Karpas-422 (cell line): ENCODE measurements around the gene KCTD14. TPM values are rescaled to one million over a fixed set of nuclear protein-coding genes. Genes with fewer than 3 reads are reported as not detected.
"Not testable (repeated sequence)": the region's sequence is repeated elsewhere in the genome, so short reads cannot be mapped to it uniquely, and the experiment has no call there.

Source experiments
- DNase-seq: peaks from one replicate; pipeline ENCODE4 v3.0.0-alpha.2; 2015
- H2AFZ ChIP-seq: fragments of 200-600 bp; sonication (generic); 2 replicates; pipeline ENCODE4 v1.6.1; 2014; ENCODE audit warnings: antibody characterized with exemption, low read length, mixed read lengths
- H3K27ac ChIP-seq: fragments of 200-600 bp; sonication (generic); 2 replicates; pipeline ENCODE4 v1.5.1; 2014; ENCODE audit warnings: mild to moderate bottlenecking, low read length, moderate library complexity
- H3K27me3 ChIP-seq: fragments of 200-600 bp; sonication (generic); 2 replicates; pipeline ENCODE4 v1.6.1; 2014; ENCODE audit warnings: low read length, mixed read lengths
- H3K36me3 ChIP-seq: fragments of 200-600 bp; sonication (generic); 2 replicates; pipeline ENCODE4 v1.6.1; 2014; ENCODE audit warnings: low read length, mixed read lengths; ENCODE audit not compliant: insufficient read depth
- H3K4me1 ChIP-seq: fragments of 200-600 bp; sonication (generic); 2 replicates; pipeline ENCODE4 v1.6.1; 2014; ENCODE audit warnings: mild to moderate bottlenecking, low read length, mixed read lengths
- H3K4me2 ChIP-seq: fragments of 200-600 bp; sonication (generic); 2 replicates; pipeline ENCODE4 v1.6.1; 2014; ENCODE audit warnings: low read length, low read depth, mild to moderate bottlenecking; ENCODE audit not compliant: poor library complexity, severe bottlenecking
- H3K4me3 ChIP-seq: fragments of 200-600 bp; sonication (generic); 2 replicates; pipeline ENCODE4 v1.5.1; 2014; ENCODE audit warnings: mild to moderate bottlenecking, antibody characterized with exemption, low read length, mixed read lengths
- H3K79me2 ChIP-seq: fragments of 200-600 bp; sonication (generic); 2 replicates; pipeline ENCODE4 v1.6.1; 2014; ENCODE audit warnings: mild to moderate bottlenecking, low read length, mixed read lengths
- H3K9ac ChIP-seq: fragments of 200-600 bp; sonication (generic); 2 replicates; pipeline ENCODE4 v1.6.0; 2014; ENCODE audit warnings: low read length
- H3K9me2 ChIP-seq: fragments of 200-600 bp; sonication (generic), shearing (Covaris generic); replicated peaks from 2 replicates; pipeline ENCODE4 v1.6.0; 2014; ENCODE audit warnings: mild to moderate bottlenecking, low read length, moderate library complexity; ENCODE audit not compliant: insufficient read depth
- H3K9me3 ChIP-seq: fragments of 300-700, 200-600 bp; sonication (generic); 2 replicates; pipeline ENCODE4 v1.6.1; 2014; ENCODE audit warnings: low read length, mixed read lengths
- H4K20me1 ChIP-seq: fragments of 200-600 bp; sonication (generic); 2 replicates; pipeline ENCODE4 v1.6.1; 2014; ENCODE audit warnings: mild to moderate bottlenecking, antibody characterized with exemption, low read length, low read depth; ENCODE audit not compliant: insufficient read depth
- total RNA-seq: library from RNA; depleted of rRNA; stranded (reverse); fragments of >200 nt; shearing (Covaris generic); gene quantifications from 2 replicates; pipeline ENCODE4 v1.2.3, GENCODE V29; 2014; ENCODE audit warnings: low replicate concordance

The KCTD14 gene
- total RNA-seq, 1 experiment from 2014 or later, result not detected

GRCh38 chr11:78036313-78036712, 13.2 kb upstream of the KCTD14 start:
- Histone ChIP-seq H3K9ac (no peak overlapping the region), H3K27ac (no peak overlapping the region), H2AFZ (no peak overlapping the region), H3K9me2 (no peaks in the 10 kb centered on the region), H4K20me1 (no peaks in the 10 kb centered on the region), H3K27me3 (no peaks in the 10 kb centered on the region), H3K4me1 (peaks cover 29% of the 10 kb centered on the region), H3K9me3 (no peaks in the 10 kb centered on the region), H3K36me3 (no peaks in the 10 kb centered on the region), H3K79me2 (no peaks in the 10 kb centered on the region), H3K4me3 (no peak overlapping the region), H3K4me2 (no peak overlapping the region)
- DNase-seq, result no peak

GRCh38 chr11:78034623-78035022, 11.5 kb upstream of the KCTD14 start:
- Histone ChIP-seq H3K9ac (no peak overlapping the region), H3K79me2 (no peaks in the 10 kb centered on the region), H3K4me3 (no peak overlapping the region), H3K9me2 (no peaks in the 10 kb centered on the region), H3K4me1 (peaks cover 24% of the 10 kb centered on the region), H3K27ac (no peak overlapping the region), H3K4me2 (no peak overlapping the region), H3K9me3 (no peaks in the 10 kb centered on the region), H4K20me1 (no peaks in the 10 kb centered on the region), H2AFZ (no peak overlapping the region), H3K27me3 (no peaks in the 10 kb centered on the region), H3K36me3 (no peaks in the 10 kb centered on the region)
- no peak for DNase-seq

GRCh38 chr11:78033040-78033439, 10.0 kb upstream of the KCTD14 start:
- H3K27me3 ChIP-seq, result no peaks in the 10 kb centered on the region
- peaks cover 24% of the 10 kb centered on the region for H3K4me1 ChIP-seq
- no peak for DNase-seq
- H3K9me3 ChIP-seq, result no peaks in the 10 kb centered on the region
- no peaks in the 10 kb centered on the region for H3K36me3 ChIP-seq
- no peaks in the 10 kb centered on the region for H4K20me1 ChIP-seq
- no peak overlapping the region for H3K9ac ChIP-seq
- no peaks in the 10 kb centered on the region for H3K9me2 ChIP-seq
- no peak overlapping the region for H2AFZ ChIP-seq
- H3K27ac ChIP-seq, result no peak overlapping the region
- no peak overlapping the region for H3K4me2 ChIP-seq
- H3K79me2 ChIP-seq, result no peaks in the 10 kb centered on the region
- no peak overlapping the region for H3K4me3 ChIP-seq

GRCh38 chr11:78032090-78032489, 9.0 kb upstream of the KCTD14 start:
- no peaks in the 10 kb centered on the region for H3K79me2 ChIP-seq
- no peak overlapping the region for H3K9ac ChIP-seq
- peak overlapping the region; percentile 42 for H3K4me2 ChIP-seq

GRCh38 chr11:78031629-78032028, 8.6 kb upstream of the KCTD14 start:
- H3K4me1 ChIP-seq, result peaks cover 24% of the 10 kb centered on the region
- H3K79me2 ChIP-seq, result no peaks in the 10 kb centered on the region
- no peaks in the 10 kb centered on the region for H4K20me1 ChIP-seq
- no peaks in the 10 kb centered on the region for H3K36me3 ChIP-seq
- H2AFZ ChIP-seq, result no peak overlapping the region
- no peak overlapping the region for H3K4me3 ChIP-seq
- no peaks in the 10 kb centered on the region for H3K9me2 ChIP-seq
- peak overlapping the region; percentile 42 for H3K4me2 ChIP-seq
- no peak overlapping the region for H3K27ac ChIP-seq
- no peak overlapping the region for H3K9ac ChIP-seq
- no peaks in the 10 kb centered on the region for H3K27me3 ChIP-seq
- H3K9me3 ChIP-seq, result no peaks in the 10 kb centered on the region
- peak; percentile 88 for DNase-seq

More at GRCh38 chr11:78032090-78032489, 9.0 kb upstream of the KCTD14 start:
- no peaks in the 10 kb centered on the region for H4K20me1 ChIP-seq
- H3K4me1 ChIP-seq, result peaks cover 24% of the 10 kb centered on the region
- no peak overlapping the region for H2AFZ ChIP-seq
- no peak overlapping the region for H3K27ac ChIP-seq
- no peak overlapping the region for H3K4me3 ChIP-seq
- no peaks in the 10 kb centered on the region for H3K9me3 ChIP-seq
- no peak for DNase-seq
- no peaks in the 10 kb centered on the region for H3K36me3 ChIP-seq
- H3K27me3 ChIP-seq, result no peaks in the 10 kb centered on the region
- no peaks in the 10 kb centered on the region for H3K9me2 ChIP-seq

- Histone ChIP-seq H3K27me3 (no peaks in the 10 kb centered on the region), H3K4me1 (peaks cover 22% of the 10 kb centered on the region), H3K4me3 (no peak overlapping the region), H3K9me3 (no peaks in the 10 kb centered on the region), H4K20me1 (no peaks in the 10 kb centered on the region), H3K9ac (no peak overlapping the region), H3K4me2 (no peak overlapping the region), H3K9me2 (no peaks in the 10 kb centered on the region), H3K36me3 (no peaks in the 10 kb centered on the region), H2AFZ (no peak overlapping the region), H3K79me2 (no peaks in the 10 kb centered on the region), H3K27ac (no peak overlapping the region)
- no peak for DNase-seq
Measured at GRCh38 chr11:78030429-78031325, 7.6 kb upstream of the KCTD14 start.

- not testable (repeated sequence) for H4K20me1 ChIP-seq, H3K4me2 ChIP-seq, H3K9ac ChIP-seq, DNase-seq, H3K36me3 ChIP-seq, H3K27ac ChIP-seq, H3K79me2 ChIP-seq, H3K4me3 ChIP-seq, H3K9me3 ChIP-seq, H3K9me2 ChIP-seq, H2AFZ ChIP-seq, H3K27me3 ChIP-seq
- H3K4me1 ChIP-seq, result peaks cover 16% of the 10 kb centered on the region
Measured at GRCh38 chr11:78028423-78028822, 5.3 kb upstream of the KCTD14 start.

GRCh38 chr11:78027759-78028158, 4.7 kb upstream of the KCTD14 start:
- no peak overlapping the region for H3K9ac ChIP-seq
- H2AFZ ChIP-seq, result no peak overlapping the region
- no peak overlapping the region for H3K27ac ChIP-seq
- H3K9me2 ChIP-seq, result no peaks in the 10 kb centered on the region
- H4K20me1 ChIP-seq, result no peaks in the 10 kb centered on the region
- no peaks in the 10 kb centered on the region for H3K9me3 ChIP-seq
- no peaks in the 10 kb centered on the region for H3K36me3 ChIP-seq
- peaks cover 16% of the 10 kb centered on the region for H3K4me1 ChIP-seq
- no peak overlapping the region for H3K4me2 ChIP-seq
- no peaks in the 10 kb centered on the region for H3K27me3 ChIP-seq
- DNase-seq, result no peak
- H3K79me2 ChIP-seq, result no peaks in the 10 kb centered on the region
- H3K4me3 ChIP-seq, result no peak overlapping the region
